Muscle layer of colon (tissue), 2 donors: ENCODE measurements around the gene SLC25A26.
A peak's percentile ranks its signal among the peaks of the same experiment; 100 is the strongest.
"Not testable (repeated sequence)": the region's sequence is repeated elsewhere in the genome, so short reads cannot be mapped to it uniquely, and the experiment has no call there.

Source experiments
- H3K27ac ChIP-seq: one replicate; pipeline ENCODE4 v1.7.0; 2013; ENCODE audit warnings: low read depth, mild to moderate bottlenecking, low read length, moderate library complexity
- H3K27me3 ChIP-seq, 2 donors: one replicate each; pipeline ENCODE4 v1.7.0; 2013; ENCODE audit warnings: low read length in 2 of 2, mild to moderate bottlenecking in 2 of 2; ENCODE audit not compliant: insufficient read depth in 2 of 2, control insufficient read depth in 1 of 2
- H3K36me3 ChIP-seq: one replicate; pipeline ENCODE4 v1.7.0; 2013; ENCODE audit warnings: mild to moderate bottlenecking, low read length; ENCODE audit not compliant: insufficient read depth
- H3K4me1 ChIP-seq: one replicate; pipeline ENCODE4 v1.7.0; 2013; ENCODE audit warnings: mild to moderate bottlenecking, low read length; ENCODE audit not compliant: insufficient read depth
- H3K4me3 ChIP-seq, 2 donors: one replicate each; pipeline ENCODE4 v1.7.0; 2013; ENCODE audit warnings: low read length in 2 of 2, low read depth in 1 of 2, mild to moderate bottlenecking in 1 of 2, moderate library complexity in 1 of 2
- H3K9ac ChIP-seq: one replicate; pipeline ENCODE4 v1.7.0; 2013; ENCODE audit warnings: low read length
- H3K9me3 ChIP-seq: one replicate; pipeline ENCODE4 v1.7.0; 2013; ENCODE audit warnings: mild to moderate bottlenecking, low read length
- donor health status: abdominal sarcoma.
- donor health status: Adenocarcinoma of cecum.

SLC25A26 gene

GRCh38 chr3:66416556-66417304, 195.9 kb downstream of the SLC25A26 start:
- H3K27me3 ChIP-seq, result no peaks in the 10 kb centered on the region
- peak overlapping the region; percentile 85 for H3K27ac ChIP-seq
- H3K4me3 ChIP-seq, result no peak overlapping the region
- no peaks in the 10 kb centered on the region for H3K9me3 ChIP-seq
- peaks cover 79% of the 10 kb centered on the region for H3K4me1 ChIP-seq
- peaks cover 43% of the 10 kb centered on the region for H3K36me3 ChIP-seq
- H3K9ac ChIP-seq, result no peak overlapping the region

DNA sequence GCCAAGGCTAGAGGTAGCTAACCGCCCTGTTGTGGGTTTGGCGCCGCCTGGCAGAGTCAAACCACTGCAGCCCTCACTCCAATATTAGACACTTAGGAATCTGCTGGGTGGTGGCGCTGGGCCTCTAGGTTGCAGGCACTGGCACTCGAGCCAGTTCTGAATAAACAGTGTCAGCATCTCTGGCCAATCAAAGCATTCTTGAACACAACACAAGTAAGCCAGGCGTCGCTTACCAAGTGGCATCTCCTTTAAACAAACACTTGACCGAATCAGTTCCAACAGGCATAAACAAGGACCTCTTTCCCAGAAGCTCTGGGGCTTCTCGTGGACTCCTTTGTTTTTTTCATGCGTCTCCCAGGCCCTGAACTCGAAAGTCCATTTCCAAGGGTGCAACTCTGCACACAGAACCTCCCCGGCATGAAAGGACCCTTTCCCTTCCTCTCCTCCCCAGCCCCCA, 197.7 kb downstream of the SLC25A26 start:
- Histone ChIP-seq H3K9ac (peak overlapping the region; percentile 29), H3K36me3 (peaks cover 27% of the 10 kb centered on the region), H3K27me3 (no peaks in the 10 kb centered on the region), H3K4me1 (peaks cover 66% of the 10 kb centered on the region), H3K9me3 (no peaks in the 10 kb centered on the region), H3K27ac (peak overlapping the region; percentile 85), H3K4me3 (peak overlapping the region in 1 of 2 donors; percentile 6)

DNA sequence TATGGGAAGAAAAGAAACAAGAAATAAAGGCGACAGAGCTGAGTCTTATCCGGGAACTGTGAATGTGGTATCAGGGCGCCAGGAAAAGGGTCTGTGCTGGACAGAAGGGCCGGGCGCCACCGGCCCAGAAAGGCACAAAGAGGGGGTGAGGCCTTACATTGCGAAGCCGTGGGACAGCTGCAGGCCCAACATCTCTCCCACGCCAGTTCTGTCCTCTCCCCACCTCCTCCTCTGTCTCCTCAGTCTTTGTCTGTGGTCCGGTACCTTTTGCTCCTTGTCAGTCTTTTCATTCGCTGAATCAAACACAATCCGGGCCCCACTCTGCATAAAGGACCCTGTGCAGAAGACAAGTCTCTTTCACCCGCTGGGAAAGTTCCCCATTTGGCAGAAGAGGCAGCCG, 198.2 kb downstream of the SLC25A26 start:
- Histone ChIP-seq H3K36me3 (peaks cover 25% of the 10 kb centered on the region), H3K9me3 (no peaks in the 10 kb centered on the region), H3K4me3 (peak overlapping the region; percentile 6 to 7), H3K9ac (peak overlapping the region; percentile 29), H3K27ac (peak overlapping the region; percentile 75), H3K27me3 (no peaks in the 10 kb centered on the region), H3K4me1 (peaks cover 67% of the 10 kb centered on the region)

DNA sequence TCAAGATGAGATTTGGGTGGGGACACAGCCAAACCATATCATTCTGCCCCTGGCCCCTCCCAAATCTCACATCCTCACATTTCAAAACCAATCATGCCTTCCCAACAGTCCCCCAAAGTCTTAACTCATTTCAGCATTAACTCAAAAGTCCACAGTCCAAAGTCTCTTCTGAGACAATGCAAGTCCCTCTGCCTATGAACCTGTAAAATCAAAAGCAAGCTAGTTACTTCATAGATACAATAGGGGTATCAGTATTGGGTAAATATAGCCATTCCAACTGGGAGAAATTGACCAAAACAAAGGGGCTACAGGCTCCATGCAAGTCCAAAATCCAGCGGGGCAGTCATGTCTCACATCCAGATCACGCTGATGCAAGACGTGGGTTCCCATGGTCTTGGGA, 200.3 kb downstream of the SLC25A26 start:
- Histone ChIP-seq H3K4me1 (peaks cover 70% of the 10 kb centered on the region), H3K36me3 (peaks cover 11% of the 10 kb centered on the region)
- H3K9me3 ChIP-seq, H3K27me3 ChIP-seq, H3K27ac ChIP-seq, H3K4me3 ChIP-seq, H3K9ac ChIP-seq: not testable (repeated sequence)

GRCh38 chr3:66421893-66422292, 201.1 kb downstream of the SLC25A26 start:
- not testable (repeated sequence) for H3K9ac ChIP-seq, H3K27me3 ChIP-seq, H3K27ac ChIP-seq, H3K4me3 ChIP-seq, H3K36me3 ChIP-seq, H3K9me3 ChIP-seq
- H3K4me1 ChIP-seq, result peaks cover 70% of the 10 kb centered on the region

DNA sequence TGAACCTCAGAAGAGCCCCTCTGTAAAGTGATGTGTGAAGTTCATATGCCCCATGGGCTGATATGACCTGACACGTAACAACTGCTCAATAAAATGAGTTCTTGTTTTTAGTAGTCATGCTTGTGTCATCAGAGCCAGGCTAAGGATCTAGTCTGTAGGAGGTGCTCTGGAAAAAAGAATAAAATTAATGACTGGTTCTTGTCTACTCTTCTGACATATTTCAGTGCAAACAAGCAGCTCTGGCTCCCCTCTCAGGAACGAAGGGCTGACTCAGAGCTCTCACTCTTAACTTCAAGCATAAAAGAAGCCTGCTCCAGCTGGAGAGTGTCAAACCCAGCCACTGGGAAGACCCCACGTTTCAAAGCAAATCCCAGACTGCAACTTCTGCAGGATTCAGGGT, 203.0 kb downstream of the SLC25A26 start:
- Histone ChIP-seq H3K27ac (peak overlapping the region; percentile 67), H3K4me1 (peaks cover 72% of the 10 kb centered on the region), H3K27me3 (no peaks in the 10 kb centered on the region), H3K36me3 (no peaks in the 10 kb centered on the region), H3K4me3 (peak overlapping the region in 1 of 2 donors; percentile 29), H3K9ac (no peak overlapping the region), H3K9me3 (no peaks in the 10 kb centered on the region)

- no peak overlapping the region for H3K9ac ChIP-seq
Measured at GRCh38 chr3:66425032-66425431, 204.2 kb downstream of the SLC25A26 start.

GRCh38 chr3:66425576-66426114, 204.8 kb downstream of the SLC25A26 start:
- H3K27ac ChIP-seq, result peak overlapping the region; percentile 67
- peak overlapping the region in 1 of 2 donors; percentile 29 for H3K4me3 ChIP-seq
- H3K9ac ChIP-seq, result no peak overlapping the region
- peaks cover 73% of the 10 kb centered on the region for H3K4me1 ChIP-seq
- H3K9me3 ChIP-seq, result no peaks in the 10 kb centered on the region
- H3K27me3 ChIP-seq, result no peaks in the 10 kb centered on the region
- no peaks in the 10 kb centered on the region for H3K36me3 ChIP-seq

More at GRCh38 chr3:66425032-66425431, 204.2 kb downstream of the SLC25A26 start:
- H3K27me3 ChIP-seq, result no peaks in the 10 kb centered on the region
- H3K36me3 ChIP-seq, result no peaks in the 10 kb centered on the region
- H3K27ac ChIP-seq, result peak overlapping the region; percentile 67
- peaks cover 72% of the 10 kb centered on the region for H3K4me1 ChIP-seq
- H3K4me3 ChIP-seq, result peak overlapping the region in 1 of 2 donors; percentile 29
- no peaks in the 10 kb centered on the region for H3K9me3 ChIP-seq

DNA sequence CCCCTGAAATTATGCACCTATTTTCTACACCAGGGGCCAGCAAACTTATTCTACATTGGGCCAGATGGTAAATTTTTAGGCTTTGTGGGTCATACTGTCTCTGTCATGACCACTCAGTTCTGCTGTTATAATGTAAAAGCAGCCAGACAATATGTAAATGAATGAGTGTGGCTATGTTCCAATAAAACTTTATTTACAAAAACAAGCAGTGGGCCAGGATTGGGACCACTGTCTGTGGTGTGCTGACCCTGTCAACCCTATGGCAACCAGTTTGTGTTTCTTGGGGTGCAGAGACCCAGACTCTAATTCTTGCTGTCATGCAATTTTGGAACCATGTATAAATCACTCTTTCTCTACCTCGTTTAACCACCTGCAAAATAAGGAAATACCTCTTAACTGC, 205.3 kb downstream of the SLC25A26 start:
- no peak overlapping the region for H3K9ac ChIP-seq
- H3K27ac ChIP-seq, result no peak overlapping the region
- no peak overlapping the region for H3K4me3 ChIP-seq
- H3K27me3 ChIP-seq, result no peaks in the 10 kb centered on the region
- H3K9me3 ChIP-seq, result no peaks in the 10 kb centered on the region
- H3K36me3 ChIP-seq, result no peaks in the 10 kb centered on the region
- H3K4me1 ChIP-seq, result peaks cover 78% of the 10 kb centered on the region

DNA sequence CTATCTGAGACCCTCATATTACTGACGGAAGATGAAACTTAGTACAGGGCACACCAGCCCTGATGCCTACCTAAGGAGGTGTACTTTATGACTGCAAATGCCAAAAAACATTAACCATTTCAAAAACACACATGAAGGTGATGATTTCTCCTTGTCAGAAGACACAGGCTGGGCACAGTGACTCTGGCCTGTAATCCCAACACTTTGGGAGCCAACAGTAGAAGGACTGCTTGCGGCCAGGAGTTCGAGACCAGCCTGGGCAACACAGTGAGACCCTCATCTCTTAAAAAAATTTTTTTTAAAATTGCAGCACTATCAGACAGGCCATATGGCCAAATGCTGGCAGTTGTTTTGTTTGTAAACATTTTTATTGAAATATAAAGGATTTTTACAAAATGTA, 206.6 kb downstream of the SLC25A26 start:
- Histone ChIP-seq H3K27ac (no peak overlapping the region), H3K4me1 (peaks cover 90% of the 10 kb centered on the region), H3K9me3 (no peaks in the 10 kb centered on the region), H3K9ac (no peak overlapping the region), H3K36me3 (peaks cover 4% of the 10 kb centered on the region), H3K27me3 (no peaks in the 10 kb centered on the region), H3K4me3 (no peak overlapping the region)

DNA sequence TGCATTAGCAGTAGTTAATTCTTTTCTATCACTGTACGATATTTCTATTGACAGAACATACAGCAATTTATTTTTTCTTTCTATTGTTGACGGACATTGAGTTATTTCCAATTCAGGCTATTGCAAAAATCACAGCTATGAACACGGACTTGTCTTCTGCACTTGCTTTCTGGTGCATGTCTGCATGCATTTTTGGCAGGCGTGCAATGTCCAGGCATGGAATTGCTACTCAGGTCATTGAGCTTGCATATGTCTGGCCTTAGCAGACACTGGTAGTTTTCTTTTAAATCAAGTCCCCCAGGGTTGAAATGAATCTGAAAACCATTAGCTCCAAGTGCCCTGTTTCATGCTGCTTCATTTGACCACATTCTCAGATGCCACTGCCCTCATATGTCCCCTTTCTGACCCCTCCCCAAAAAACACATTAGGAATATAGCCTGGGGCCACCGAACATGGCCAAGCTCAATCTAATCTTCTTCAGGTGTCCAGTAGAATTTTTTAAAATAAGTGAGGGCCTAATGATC, 207.2 kb downstream of the SLC25A26 start:
- H3K9me3 ChIP-seq, result no peaks in the 10 kb centered on the region
- H3K27me3 ChIP-seq, result no peaks in the 10 kb centered on the region
- peaks cover 97% of the 10 kb centered on the region for H3K4me1 ChIP-seq
- peak overlapping the region; percentile 59 for H3K27ac ChIP-seq
- H3K36me3 ChIP-seq, result peaks cover 4% of the 10 kb centered on the region
- no peak overlapping the region for H3K4me3 ChIP-seq
- no peak overlapping the region for H3K9ac ChIP-seq
